ENCODE measurements around the gene EPPIN.

- TF ChIP-seq CTCF (IDR thresholded peaks at IDR 0.05) (no peak), EP300 (IDR thresholded peaks at IDR 0.05) (no peak)
Measured at GRCh38 chr20:45547206-45547770, at the start of gene EPPIN.
